WTC11 (cell line): Measurements from ENCODE around the gene POLD4.
"Not testable (repeated sequence)": the region's sequence is repeated elsewhere in the genome, so short reads cannot be mapped to it uniquely, and the experiment has no call there.

Experiments used
- CBFB ChIP-seq: sonication (generic); formaldehyde crosslinking; IDR thresholded peaks from 2 replicates; pipeline ENCODE4 v1.8.1; 2022; ENCODE audit warnings: mild to moderate bottlenecking, low read depth, missing genetic modification reagents
- ETV6 ChIP-seq: sonication (generic); formaldehyde crosslinking; IDR thresholded peaks from 2 replicates; pipeline ENCODE4 v1.8.1; 2022; ENCODE audit warnings: mild to moderate bottlenecking, missing genetic modification reagents
- RELA ChIP-seq: sonication (generic); formaldehyde crosslinking; IDR thresholded peaks from 2 replicates; pipeline ENCODE4 v1.8.1; 2022; ENCODE audit warnings: missing genetic modification reagents, mild to moderate bottlenecking, borderline replicate concordance
- TEAD1 ChIP-seq: sonication (generic); formaldehyde crosslinking; IDR thresholded peaks from 2 replicates; pipeline ENCODE4 v1.8.0; 2022; ENCODE audit warnings: mild to moderate bottlenecking, missing genetic modification reagents
- ZNF317 ChIP-seq: sonication (generic); formaldehyde crosslinking; IDR thresholded peaks from 2 replicates; pipeline ENCODE4 v1.8.1; 2023; ENCODE audit warnings: low read depth, mild to moderate bottlenecking, moderate library complexity, missing genetic modification reagents, borderline replicate concordance
- TF ChIP-seq, protein P1 (sequence below): fragments of 200-600 bp; IDR thresholded peaks from 2 replicates; pipeline ENCODE4 v1.8.0; 2022; ENCODE audit warnings: antibody characterized with exemption
- TF ChIP-seq, protein P2 (sequence below): sonication (generic); formaldehyde crosslinking; conservative IDR thresholded peaks from 2 replicates; pipeline ENCODE4 v1.8.1; 2022; ENCODE audit warnings: mild to moderate bottlenecking, missing genetic modification reagents
- TF ChIP-seq, protein P3 (sequence below): sonication (generic); formaldehyde crosslinking; IDR thresholded peaks from 2 replicates; pipeline ENCODE4 v1.8.1; 2023; ENCODE audit warnings: mild to moderate bottlenecking, missing genetic modification reagents, moderate library complexity
- TF ChIP-seq, protein P4 (sequence below): sonication (generic); formaldehyde crosslinking; IDR thresholded peaks from 2 replicates; pipeline ENCODE4 v1.8.0; 2022; ENCODE audit warnings: mild to moderate bottlenecking, missing genetic modification reagents
- TF ChIP-seq, protein P5 (sequence below): fragments of 250-450 bp; sonication (Bioruptor Pico); IDR thresholded peaks from 2 replicates; pipeline ENCODE4 v1.9.0; 2021; ENCODE audit warnings: moderate library complexity, mild to moderate bottlenecking, inconsistent platforms, borderline replicate concordance

DNA sequence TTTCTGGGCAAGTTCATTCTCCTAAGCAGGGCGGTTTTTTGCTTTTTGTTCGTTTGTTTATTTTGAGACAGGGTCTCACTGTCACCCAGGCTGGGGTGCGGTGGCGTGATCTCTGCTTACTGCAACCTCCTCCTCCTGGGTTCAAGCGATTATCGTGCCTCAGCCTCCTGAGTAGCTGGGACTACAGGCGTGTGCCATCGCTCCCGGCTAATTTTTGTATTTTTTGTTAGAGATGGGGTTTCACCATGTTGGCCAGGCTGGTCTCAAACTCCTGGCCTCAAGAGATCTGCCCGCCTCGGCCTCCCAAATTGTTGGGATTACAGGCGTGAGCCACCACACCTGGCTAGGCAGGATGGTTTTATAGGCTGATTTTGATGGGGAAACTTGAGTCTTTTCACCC lies 34.5 kb downstream of the POLD4 start:
- TF ChIP-seq, protein P1, sequence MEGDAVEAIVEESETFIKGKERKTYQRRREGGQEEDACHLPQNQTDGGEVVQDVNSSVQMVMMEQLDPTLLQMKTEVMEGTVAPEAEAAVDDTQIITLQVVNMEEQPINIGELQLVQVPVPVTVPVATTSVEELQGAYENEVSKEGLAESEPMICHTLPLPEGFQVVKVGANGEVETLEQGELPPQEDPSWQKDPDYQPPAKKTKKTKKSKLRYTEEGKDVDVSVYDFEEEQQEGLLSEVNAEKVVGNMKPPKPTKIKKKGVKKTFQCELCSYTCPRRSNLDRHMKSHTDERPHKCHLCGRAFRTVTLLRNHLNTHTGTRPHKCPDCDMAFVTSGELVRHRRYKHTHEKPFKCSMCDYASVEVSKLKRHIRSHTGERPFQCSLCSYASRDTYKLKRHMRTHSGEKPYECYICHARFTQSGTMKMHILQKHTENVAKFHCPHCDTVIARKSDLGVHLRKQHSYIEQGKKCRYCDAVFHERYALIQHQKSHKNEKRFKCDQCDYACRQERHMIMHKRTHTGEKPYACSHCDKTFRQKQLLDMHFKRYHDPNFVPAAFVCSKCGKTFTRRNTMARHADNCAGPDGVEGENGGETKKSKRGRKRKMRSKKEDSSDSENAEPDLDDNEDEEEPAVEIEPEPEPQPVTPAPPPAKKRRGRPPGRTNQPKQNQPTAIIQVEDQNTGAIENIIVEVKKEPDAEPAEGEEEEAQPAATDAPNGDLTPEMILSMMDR = not testable (repeated sequence)
- TF ChIP-seq ETV6 (CRISPR knock-in tag); ZNF317 (CRISPR knock-in tag); CBFB; RELA (CRISPR knock-in tag); TEAD1 (CRISPR knock-in tag): not testable (repeated sequence)
- TF ChIP-seq, protein P2, sequence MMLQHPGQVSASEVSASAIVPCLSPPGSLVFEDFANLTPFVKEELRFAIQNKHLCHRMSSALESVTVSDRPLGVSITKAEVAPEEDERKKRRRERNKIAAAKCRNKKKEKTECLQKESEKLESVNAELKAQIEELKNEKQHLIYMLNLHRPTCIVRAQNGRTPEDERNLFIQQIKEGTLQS (CRISPR knock-in tag) = not testable (repeated sequence)
- TF ChIP-seq, protein P3, sequence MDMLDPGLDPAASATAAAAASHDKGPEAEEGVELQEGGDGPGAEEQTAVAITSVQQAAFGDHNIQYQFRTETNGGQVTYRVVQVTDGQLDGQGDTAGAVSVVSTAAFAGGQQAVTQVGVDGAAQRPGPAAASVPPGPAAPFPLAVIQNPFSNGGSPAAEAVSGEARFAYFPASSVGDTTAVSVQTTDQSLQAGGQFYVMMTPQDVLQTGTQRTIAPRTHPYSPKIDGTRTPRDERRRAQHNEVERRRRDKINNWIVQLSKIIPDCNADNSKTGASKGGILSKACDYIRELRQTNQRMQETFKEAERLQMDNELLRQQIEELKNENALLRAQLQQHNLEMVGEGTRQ (CRISPR knock-in tag) = not testable (repeated sequence)
- TF ChIP-seq, protein P4, sequence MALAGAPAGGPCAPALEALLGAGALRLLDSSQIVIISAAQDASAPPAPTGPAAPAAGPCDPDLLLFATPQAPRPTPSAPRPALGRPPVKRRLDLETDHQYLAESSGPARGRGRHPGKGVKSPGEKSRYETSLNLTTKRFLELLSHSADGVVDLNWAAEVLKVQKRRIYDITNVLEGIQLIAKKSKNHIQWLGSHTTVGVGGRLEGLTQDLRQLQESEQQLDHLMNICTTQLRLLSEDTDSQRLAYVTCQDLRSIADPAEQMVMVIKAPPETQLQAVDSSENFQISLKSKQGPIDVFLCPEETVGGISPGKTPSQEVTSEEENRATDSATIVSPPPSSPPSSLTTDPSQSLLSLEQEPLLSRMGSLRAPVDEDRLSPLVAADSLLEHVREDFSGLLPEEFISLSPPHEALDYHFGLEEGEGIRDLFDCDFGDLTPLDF = not testable (repeated sequence)
- TF ChIP-seq, protein P5, sequence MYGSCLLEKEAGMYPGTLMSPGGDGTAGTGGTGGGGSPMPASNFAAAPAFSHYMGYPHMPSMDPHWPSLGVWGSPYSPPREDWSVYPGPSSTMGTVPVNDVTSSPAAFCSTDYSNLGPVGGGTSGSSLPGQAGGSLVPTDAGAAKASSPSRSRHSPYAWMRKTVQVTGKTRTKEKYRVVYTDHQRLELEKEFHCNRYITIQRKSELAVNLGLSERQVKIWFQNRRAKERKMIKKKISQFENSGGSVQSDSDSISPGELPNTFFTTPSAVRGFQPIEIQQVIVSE (CRISPR knock-in tag) = not testable (repeated sequence)
